ENCODE results near the gene DYNC1LI1. TPM values are rescaled to one million over a fixed set of nuclear protein-coding genes. Genes with fewer than 3 reads are reported as not detected.

Gene DYNC1LI1
- total and polyA plus RNA-seq, 2 of the 4 experiments (the other 2 are of a cell fraction): 25.2 to 30.8 TPM

GRCh38 chr3:32498992-32499391, 71.7 kb downstream of the DYNC1LI1 start:
- H2BK20ac ChIP-seq (ENCODE audit: low read depth, low read length): no peak overlapping the region
- H4K20me1 ChIP-seq (ENCODE audit: insufficient read depth, low read length): peaks cover 30% of the 10 kb centered on the region
- no peak overlapping the region for H3K27ac ChIP-seq (ENCODE audit: insufficient read depth, low read length)
- no peak overlapping the region for H4K91ac ChIP-seq (ENCODE audit: insufficient read depth, low read depth, low read length)
- H4K8ac ChIP-seq (ENCODE audit: low read depth in 2 of 2, low read length in 2 of 2): no peak overlapping the region
- no peak overlapping the region for H2AFZ ChIP-seq (replicated peaks; ENCODE audit: low read length, poor library complexity)
- H3K27me3 ChIP-seq (ENCODE audit: control insufficient read depth, insufficient read depth, low read length): no peaks in the 10 kb centered on the region
- peaks cover 33 to 47% of the 10 kb centered on the region in 2 experiments for H3K79me1 ChIP-seq (ENCODE audit: low read depth in 1 of 2, low read length in 2 of 2)
- dilution Hi-C loops (cut with HindIII; ENCODE audit: low sequenced_read_pairs, unreplicated experiment) (no loop called here), intact Hi-C loops (cut with micrococcal nuclease) (no loop called here), in situ Hi-C loops (cut with MboI; ENCODE audit: low sequenced_read_pairs) (no loop called here)
- no peak overlapping the region for H3K14ac ChIP-seq (replicated peaks; ENCODE audit: low read depth, low read length)
- H3K9me1 ChIP-seq (ENCODE audit: insufficient read depth, low read length): peaks cover 3% of the 10 kb centered on the region; the same call in 1 of the 2 replicates
- no peak for DNase-seq
- no peak overlapping the region for H2AK5ac ChIP-seq (ENCODE audit: low read depth, low read length)
- no peak overlapping the region for H2BK15ac ChIP-seq (ENCODE audit: low read depth, low read length)
- peaks cover 5% of the 10 kb centered on the region; the same call in 1 of the 2 replicates for H3K4me1 ChIP-seq (ENCODE audit: control insufficient read depth, insufficient read depth, low read length)
- H3K9ac ChIP-seq (ENCODE audit: low read depth, low read length): no peak overlapping the region
- no peak overlapping the region for H2BK5ac ChIP-seq (ENCODE audit: low read depth, low read length, poor library complexity, severe bottlenecking)
- no peak overlapping the region for H3K23ac ChIP-seq (ENCODE audit: low read depth, low read length)
- H3K4ac ChIP-seq (ENCODE audit: low read depth, low read length): no peak overlapping the region
- TF ChIP-seq USF2 (IDR thresholded peaks at IDR 0.05; ENCODE audit: low read depth, low read length): no peak
- no peak for TF ChIP-seq POLR2A (IDR thresholded peaks at IDR 0.05; ENCODE audit: low read depth, low read length)
- TF ChIP-seq MXI1 (IDR thresholded peaks at IDR 0.05; ENCODE audit: borderline replicate concordance, low read depth, low read length): no peak
- TF ChIP-seq MAZ (IDR thresholded peaks at IDR 0.05; ENCODE audit: borderline replicate concordance, low read depth, low read length): no peak
- TF ChIP-seq CHD1 (IDR thresholded peaks at IDR 0.05; ENCODE audit: low read depth, low read length): no peak
- TF ChIP-seq RAD21 (IDR thresholded peaks at IDR 0.05; ENCODE audit: low read length): no peak
- TF ChIP-seq BHLHE40 (IDR thresholded peaks at IDR 0.05; ENCODE audit: low read depth, low read length): no peak
- no peak for TF ChIP-seq MAFK (IDR thresholded peaks at IDR 0.05; ENCODE audit: low read depth, low read length)
- no peak for TF ChIP-seq NFE2L2 (IDR thresholded peaks at IDR 0.05; ENCODE audit: low read depth, low read length)
- TF ChIP-seq FOS (IDR thresholded peaks at IDR 0.05; ENCODE audit: low read depth, low read length): no peak
- no peak for TF ChIP-seq SMC3 (IDR thresholded peaks at IDR 0.05; ENCODE audit: low read depth, low read length)
- CTCF ChIA-PET: no interaction called here
- POLR2A ChIA-PET (ENCODE audit: unreplicated experiment): no interaction called here
- ATAC-seq (ENCODE audit: low read depth): no peak
- no peaks in the 10 kb centered on the region for H3K9me3 ChIP-seq (ENCODE audit: control insufficient read depth, insufficient read depth, low read length)
- H4K5ac ChIP-seq (ENCODE audit: low read depth, low read length): no peak overlapping the region
- BruUV-seq (replicated peaks): no TSS peak
- no peaks in the 10 kb centered on the region for H3K36me3 ChIP-seq (ENCODE audit: control insufficient read depth, insufficient read depth, low read length)
- no peak overlapping the region for H2AK9ac ChIP-seq (replicated peaks; ENCODE audit: low read depth, low read length, poor library complexity)
- no peak overlapping the region for H3K4me2 ChIP-seq (ENCODE audit: low read depth, low read length)
- 100% methylated on average over 1 of the region's 3 CpGs; no CpG with 5 or more reads in 1 of the 2 experiments for WGBS, 2 experiments (ENCODE audit: extremely low coverage in 2 of 2, insufficient read length in 1 of 2)
- H3K56ac ChIP-seq (ENCODE audit: extremely low read depth, insufficient read depth, low read length): no peak overlapping the region
- H2BK120ac ChIP-seq (ENCODE audit: low read depth, low read length): no peak overlapping the region
- H3K18ac ChIP-seq (ENCODE audit: low read depth, low read length): no peak overlapping the region
- H3K4me3 ChIP-seq (ENCODE audit: insufficient read depth, low read depth, low read length): no peak overlapping the region

Data from IMR-90 (cell line).